Inferior parietal cortex (tissue), 1 donor: Measurements from ENCODE around the gene ACHE.
A peak's percentile ranks its signal among the peaks of the same experiment; 100 is the strongest.

Experiments used
- DNase-seq: peaks from one replicate; pipeline ENCODE4 v3.0.0-alpha.2; 2016; ENCODE audit errors: extremely low spot score

Gene ACHE

GRCh38 chr7:100884736-100885439, 10.8 kb downstream of the ACHE start:
- DNase-seq: no peak

- no peak for DNase-seq
These were observed 12.7 kb downstream of the ACHE start for GRCh38 chr7:100882785-100883526.

DNA sequence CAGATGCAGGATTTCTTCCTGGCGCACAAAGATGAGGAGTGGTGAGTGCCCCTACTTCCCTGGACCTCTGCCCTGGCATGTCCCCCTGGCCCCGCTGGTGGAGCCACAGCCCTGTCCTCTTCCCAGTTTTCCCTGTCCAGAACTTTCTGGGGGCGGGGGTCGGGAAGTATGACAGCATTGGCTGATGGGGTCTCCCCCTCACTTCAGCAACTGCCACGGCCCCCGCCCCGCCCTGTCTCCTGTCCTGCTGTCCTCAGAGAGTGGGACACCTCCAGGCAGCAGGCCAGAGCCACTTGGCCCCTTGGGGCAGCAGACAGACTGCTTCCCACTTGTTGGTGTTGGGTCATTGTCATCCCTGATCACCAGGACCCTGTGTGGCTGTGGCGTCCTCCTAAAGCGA, 13.5 kb downstream of the ACHE start:
- DNase-seq: no peak

- no peak for DNase-seq
These were observed 14.6 kb downstream of the ACHE start for GRCh38 chr7:100881136-100881535.

GRCh38 chr7:100880645-100881044, 15.0 kb downstream of the ACHE start:
- DNase-seq: no peak

DNA sequence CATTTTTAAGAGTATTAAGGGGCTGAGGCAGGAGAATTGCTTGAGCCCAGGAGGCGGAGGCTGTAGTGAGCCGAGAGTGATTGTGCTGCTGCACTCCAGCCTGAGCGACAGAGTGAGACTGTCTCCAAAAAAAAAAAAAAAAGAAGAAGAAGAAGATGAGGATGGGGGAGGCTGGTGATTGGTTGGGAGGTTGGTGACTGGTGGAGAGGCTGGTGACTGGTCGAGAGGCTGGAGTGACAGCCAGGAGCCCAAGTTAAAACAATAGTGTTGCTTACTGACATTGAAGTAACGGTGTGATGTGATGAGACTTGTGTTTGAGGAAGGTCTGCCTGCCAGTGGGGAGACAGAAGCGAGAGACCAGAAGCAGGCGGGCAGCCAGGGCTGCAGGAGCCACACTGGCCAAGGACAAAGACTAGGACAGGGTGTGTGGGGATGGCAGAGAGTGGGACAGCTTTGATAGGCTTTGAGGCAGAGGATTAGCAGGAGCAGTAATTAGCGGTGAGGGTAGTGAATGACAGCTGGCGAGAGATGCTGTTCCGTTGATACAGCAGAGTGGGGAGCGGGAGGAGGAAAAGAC, 15.9 kb downstream of the ACHE start:
- DNase-seq: no peak

DNA sequence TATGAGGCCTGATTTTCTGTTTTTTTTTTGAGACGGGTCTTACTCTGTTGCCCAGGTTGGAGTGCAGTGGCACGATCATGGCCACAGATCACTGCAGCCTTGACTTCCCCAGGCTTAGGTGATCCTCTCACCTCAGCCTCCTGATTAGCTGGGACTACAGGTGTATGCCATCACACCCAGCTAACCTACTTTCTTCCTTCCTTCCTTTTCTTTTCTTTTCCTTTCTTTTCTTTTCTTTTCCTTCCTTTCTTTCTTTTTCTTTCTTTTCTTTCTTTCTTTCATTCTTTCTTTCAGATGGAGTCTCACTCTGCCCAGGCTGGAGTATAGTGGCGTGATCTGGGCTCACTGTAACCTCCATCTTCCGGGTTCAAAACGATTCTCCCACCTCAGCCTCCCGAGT, 17.0 kb downstream of the ACHE start:
- DNase-seq: no peak

GRCh38 chr7:100878013-100878412, 17.7 kb downstream of the ACHE start:
- no peak for DNase-seq

- DNase-seq: no peak
These were observed 20.3 kb downstream of the ACHE start for GRCh38 chr7:100875356-100875751.

DNA sequence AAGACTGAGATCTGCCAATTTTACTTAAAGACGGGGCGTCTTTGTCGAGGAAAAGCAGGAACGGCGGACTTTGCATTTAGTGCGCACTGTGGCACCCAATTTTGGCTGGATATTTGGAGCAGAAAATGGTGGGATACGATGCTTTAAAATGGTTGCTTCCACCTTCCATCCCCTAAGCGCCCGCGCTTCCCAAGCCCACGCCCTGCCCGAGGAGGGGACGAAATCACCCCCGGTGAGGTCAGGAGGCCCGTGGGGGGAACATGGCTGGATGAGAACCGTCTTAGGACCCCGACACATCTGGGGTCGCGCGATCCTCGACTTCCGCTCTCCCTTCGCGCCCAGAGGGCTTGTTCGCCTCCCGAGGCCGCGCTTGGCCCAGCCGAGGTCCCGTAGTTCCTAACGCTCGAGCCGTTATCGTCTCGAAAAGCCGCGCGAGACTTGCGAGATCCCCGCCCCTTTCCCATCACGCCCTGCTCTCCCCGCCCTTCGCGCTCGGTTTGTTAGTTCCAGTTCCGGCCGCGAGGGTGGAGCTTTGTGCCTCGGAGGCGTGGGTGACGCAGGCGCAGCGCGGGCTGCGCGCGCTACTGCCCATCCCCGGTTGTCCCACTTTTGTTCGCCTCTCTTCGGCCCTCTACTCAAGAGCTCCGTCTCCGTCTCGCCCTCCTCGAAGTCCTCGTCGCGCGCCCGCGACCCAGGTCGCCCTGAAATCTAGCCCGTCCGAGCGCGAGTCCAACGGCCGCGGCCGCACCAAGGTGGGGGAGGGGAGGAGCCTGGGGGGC, 20.9 kb downstream of the ACHE start, which contains the start of gene SRRT:
TSS of gene SRRT (plus strand) at position 527 of the 779 bp plus-strand sequence. CDS start 488 bp downstream, outside the sequence.
- DNase-seq: peak; percentile 99

DNA sequence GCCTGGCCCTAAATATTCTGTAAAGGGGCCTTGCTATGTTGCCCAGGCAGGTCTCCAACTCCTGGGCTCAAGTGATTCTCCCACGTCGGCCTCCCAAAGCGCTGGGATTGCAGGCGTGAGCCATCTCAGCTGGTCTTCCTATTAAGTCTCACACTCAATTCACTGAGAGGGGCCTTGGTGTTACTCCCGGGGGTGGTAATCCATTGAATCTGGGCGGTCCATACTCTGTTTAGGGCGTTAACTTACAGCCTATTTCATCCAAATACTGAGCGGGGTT, 21.4 kb downstream of the ACHE start:
- DNase-seq: no peak

GRCh38 chr7:100873599-100874299, 21.9 kb downstream of the ACHE start:
- no peak for DNase-seq

DNA sequence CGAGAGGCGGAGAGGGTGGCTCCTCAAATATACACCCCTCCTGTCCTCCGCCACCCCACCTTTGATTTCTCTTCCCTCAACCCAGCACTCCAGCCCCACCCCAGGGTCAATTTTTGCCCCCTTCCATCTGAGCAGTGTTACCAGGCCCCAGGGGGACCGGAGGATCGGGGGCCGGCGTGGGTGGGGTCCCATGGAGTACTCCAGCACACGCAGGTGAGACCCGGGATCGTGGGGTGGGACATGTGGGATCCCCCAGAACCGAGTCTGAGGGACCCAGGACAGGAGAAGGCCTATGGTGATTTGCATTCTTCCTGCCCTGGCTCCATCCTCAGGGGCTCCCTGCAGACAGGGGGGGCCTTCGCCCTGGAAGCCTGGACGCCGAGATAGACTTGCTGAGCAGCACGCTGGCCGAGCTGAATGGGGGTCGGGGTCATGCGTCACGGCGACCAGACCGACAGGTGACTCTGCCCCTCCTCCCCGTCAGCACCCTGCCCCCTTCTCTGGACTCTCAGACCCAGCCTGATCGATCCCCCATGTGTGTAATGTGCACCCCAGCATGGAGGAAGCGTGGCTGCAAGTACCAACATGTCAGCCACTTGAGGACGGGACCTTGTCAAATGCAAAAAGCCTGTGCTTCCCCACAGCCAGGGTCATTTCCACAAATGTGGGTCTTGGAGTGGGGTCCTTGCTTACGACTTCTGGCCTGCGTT, 27.8 kb downstream of the ACHE start:
- no peak for DNase-seq

DNA sequence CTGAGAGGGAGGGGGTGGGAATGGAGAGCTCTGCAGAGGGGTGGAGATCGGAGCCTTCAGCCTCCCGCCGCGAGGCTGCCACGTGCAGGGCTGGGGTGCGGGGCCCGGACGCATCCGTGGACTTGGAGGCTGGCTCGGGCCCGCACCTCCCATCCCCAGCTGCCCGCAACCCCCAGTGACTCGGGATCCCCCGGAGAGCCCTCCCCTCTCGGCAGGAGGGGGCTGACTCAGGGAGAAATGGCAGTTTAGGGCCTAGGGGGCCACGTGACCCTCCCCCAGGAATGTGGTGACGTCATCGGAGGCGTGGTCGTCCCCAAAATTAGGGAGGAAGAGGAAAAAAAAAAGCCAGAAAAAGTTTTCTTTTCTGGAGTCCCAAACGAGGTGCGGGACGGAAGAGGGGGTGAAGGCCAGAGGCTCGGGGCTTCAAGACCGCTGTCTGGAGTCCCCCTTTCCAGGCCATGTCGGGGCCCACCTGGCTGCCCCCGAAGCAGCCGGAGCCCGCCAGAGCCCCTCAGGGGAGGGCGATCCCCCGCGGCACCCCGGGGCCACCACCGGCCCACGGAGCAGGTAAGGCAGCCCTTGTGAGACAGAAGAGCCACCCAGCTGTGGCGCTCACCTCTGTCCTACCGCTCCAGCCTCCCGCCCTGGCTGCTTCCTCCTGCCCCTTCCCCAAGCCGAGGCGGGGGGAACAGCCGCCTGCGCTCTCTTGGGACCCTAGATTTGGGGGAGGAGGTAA, 28.5 kb downstream of the ACHE start, which contains the start of gene TRIP6:
TSS of gene TRIP6 (plus strand) at position 348 of the 736 bp plus-strand sequence. CDS start at position 459, 111 bp downstream.
- DNase-seq: peak; percentile 81

DNA sequence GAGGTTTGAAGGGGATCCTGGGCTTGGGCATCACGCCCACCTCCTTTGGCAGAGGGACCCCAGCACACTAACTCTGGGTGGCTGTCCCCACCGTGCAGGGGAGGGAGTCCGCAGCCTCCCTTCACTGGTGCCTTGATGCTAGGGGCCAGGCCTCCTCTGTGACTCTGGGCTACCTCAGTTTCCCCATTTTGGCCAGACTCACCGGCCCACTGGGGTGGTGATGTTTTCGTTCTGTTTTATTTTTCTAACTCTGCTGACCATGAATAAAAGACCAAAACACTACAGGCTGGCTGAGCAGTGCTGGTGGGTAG, 29.0 kb downstream of the ACHE start:
- DNase-seq: no peak

DNA sequence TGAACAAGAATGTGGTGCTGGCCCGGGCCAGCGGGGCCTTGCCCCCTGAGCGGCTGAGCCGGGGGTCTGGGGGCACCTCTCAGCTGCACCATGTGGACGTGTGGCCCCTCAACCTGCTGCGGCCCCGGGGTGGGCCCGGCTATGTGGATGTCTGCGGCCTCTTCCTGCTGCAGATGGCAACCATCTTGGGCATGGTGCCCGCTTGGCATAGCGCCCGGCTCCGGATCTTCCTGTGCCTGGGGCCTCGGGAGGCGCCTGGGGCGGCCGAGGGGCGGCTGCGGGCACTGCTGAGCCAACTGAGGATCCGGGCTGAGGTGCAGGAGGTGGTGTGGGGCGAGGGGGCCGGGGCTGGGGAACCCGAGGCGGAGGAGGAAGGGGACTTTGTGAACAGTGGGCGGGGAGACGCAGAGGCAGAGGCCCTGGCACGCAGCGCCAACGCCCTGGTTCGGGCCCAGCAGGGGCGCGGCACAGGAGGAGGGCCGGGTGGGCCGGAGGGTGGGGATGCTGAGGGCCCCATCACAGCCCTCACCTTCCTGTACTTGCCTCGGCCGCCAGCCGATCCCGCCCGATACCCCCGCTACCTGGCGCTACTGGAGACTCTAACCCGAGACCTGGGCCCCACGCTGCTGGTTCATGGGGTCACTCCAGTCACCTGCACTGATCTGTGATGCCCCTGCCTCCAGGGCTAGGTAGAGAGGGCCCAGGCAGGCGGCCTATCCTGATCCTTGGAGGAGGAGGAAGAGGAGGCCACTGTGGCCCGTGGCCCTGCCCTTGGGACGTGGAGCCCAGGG, 29.6 kb downstream of the ACHE start:
- no peak for DNase-seq

- DNase-seq: no peak
These were observed 30.2 kb downstream of the ACHE start for GRCh38 chr7:100865372-100865911.

DNA sequence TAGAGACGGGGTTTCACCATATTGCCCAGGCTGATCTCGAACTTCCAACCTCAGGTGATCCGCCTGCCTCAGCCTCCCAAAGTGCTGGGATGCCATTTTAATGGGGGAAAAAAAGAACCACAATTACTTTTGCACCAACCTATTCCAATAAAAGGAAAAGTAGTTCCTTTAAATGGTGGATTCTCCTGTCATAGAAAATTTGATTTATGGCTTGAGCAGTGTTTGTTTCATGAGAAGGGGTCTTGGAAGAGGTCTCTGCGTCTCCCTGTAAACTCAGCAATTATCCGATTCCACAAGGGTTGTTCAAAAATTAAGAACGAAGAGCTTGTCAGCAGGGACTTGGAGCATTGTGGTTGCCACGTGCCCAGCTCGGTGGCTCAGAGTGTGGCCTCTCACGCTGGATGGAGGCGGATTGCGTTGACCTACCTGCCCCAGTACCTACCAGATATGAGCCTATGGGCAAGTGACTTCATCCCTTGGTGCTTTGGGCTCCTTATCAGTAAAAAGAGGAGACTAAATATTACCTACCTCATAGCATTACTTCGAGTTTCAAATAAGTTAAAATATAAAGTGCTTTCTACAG, 31.3 kb downstream of the ACHE start:
- DNase-seq: no peak

GRCh38 chr7:100863406-100863950, 32.2 kb downstream of the ACHE start:
- DNase-seq: no peak
